Body of pancreas (tissue), 4 donors: ENCODE measurements around the gene RGS11. TPM values are rescaled to one million over a fixed set of nuclear protein-coding genes. Genes with fewer than 3 reads are reported as not detected.

ENCODE experiments used
- ATAC-seq: fragments of 150-250 bp; one replicate; pipeline ENCODE4 v1.9.1; 2016
- DNase-seq, 4 donors: peaks; one replicate each; pipeline ENCODE4 v3.0.0-alpha.2; 2019
- H3K27ac ChIP-seq, 4 donors: fragments of 200-600 bp; sonication (generic); 1 replicate in 3 of 4; 2 replicates in 1 of 4; pipeline versions ENCODE4 v1.5.1 to v1.6.1; 2016 to 2019; ENCODE audit warnings: mild to moderate bottlenecking in 1 of 4, mixed read lengths in 1 of 4, moderate library complexity in 1 of 4
- H3K27me3 ChIP-seq, 2 donors: fragments of 200-600 bp; sonication (generic); one replicate each; pipeline ENCODE4 v1.6.0; 2016; ENCODE audit warnings: mild to moderate bottlenecking in 1 of 2
- H3K36me3 ChIP-seq, 2 donors: fragments of 200-600 bp; sonication (generic); replicated peaks in 1 of 2; 2 replicates each; pipeline ENCODE4 v1.5.1; 2016; ENCODE audit warnings: low read depth in 2 of 2; ENCODE audit not compliant: insufficient read depth in 1 of 2
- H3K4me1 ChIP-seq: fragments of 200-600 bp; sonication (generic); one replicate; pipeline ENCODE4 v1.6.0; 2016
- H3K4me3 ChIP-seq, 2 donors: fragments of 200-600 bp; sonication (generic); 1 replicate in 1 of 2; 2 replicates in 1 of 2; pipeline ENCODE4 v1.5.1; 2016 to 2019
- H3K9me3 ChIP-seq, 3 donors: fragments of 200-600 bp; sonication (generic); 1 replicate in 2 of 3; 2 replicates in 1 of 3; pipeline ENCODE4 v1.5.1; 2016
- POLR2A ChIP-seq, 3 donors: fragments of 450-650 bp; IDR thresholded peaks; one replicate each; pipeline ENCODE4 v1.6.1; 2016; ENCODE audit warnings: antibody characterized with exemption in 3 of 3, mild to moderate bottlenecking in 2 of 3
- WGBS, 2 donors: methylation state at CpG; one replicate each; pipeline ENCODE4 v1.1.5; 2017; 5-methylcytosine and 5-hydroxymethylcytosine counted together
- intact Hi-C: fragments of 100-400 bp; cut with DNase I; formaldehyde crosslinking; loops from one replicate; pipeline ENCODE4 v1.15.1; 2023
- total RNA-seq, 2 donors: library from RNA; depleted of rRNA; stranded (reverse); fragments of >200 nt; gene quantifications; one replicate each; pipeline ENCODE4 v1.1.0, GENCODE V29; 2016
- TF ChIP-seq, protein P1 (sequence below), 7 experiments: fragments of 450-650 bp in 4 of 7; fragments of 200-600 bp in 3 of 7; sonication (generic) in 3 of 7; IDR thresholded peaks; one replicate each; pipeline ENCODE4 v1.5.1; 2016 to 2019; ENCODE audit warnings: antibody characterized with exemption in 7 of 7

RGS11 gene
- total RNA-seq: 10 to 100 TPM; 15.6 to 95.9 TPM

DNA sequence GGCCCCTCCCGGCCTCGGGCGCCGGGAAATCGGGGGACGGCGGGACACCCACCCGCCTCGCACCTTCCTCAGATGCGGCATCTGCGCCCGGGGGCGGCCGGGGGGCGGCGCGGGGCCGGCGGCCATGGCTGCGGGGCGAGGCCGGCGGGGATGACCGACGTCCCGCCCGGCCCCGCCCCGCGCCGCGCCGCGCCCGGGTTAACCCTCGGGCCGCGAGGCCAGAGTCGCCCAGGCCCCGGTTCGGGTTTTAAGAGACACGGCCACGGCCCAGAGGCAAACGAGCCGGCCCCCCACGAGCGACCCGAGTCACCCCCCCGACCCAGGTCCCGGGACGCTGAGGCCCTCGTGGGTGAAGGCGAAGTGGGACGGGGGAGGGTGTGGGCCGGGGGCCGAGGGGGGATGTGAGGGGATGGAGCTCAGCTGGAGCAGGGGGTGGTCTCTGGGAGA lies at the start of gene RGS11:
TSS of gene RGS11 (minus strand) at position 159 of the 447 bp plus-strand sequence. CDS start at position 126, 33 bp downstream.
- no peaks in the 10 kb centered on the region for H3K9me3 ChIP-seq
- peaks cover 45% of the 10 kb centered on the region for H3K4me1 ChIP-seq
- H3K27ac ChIP-seq: peak within 1 kb of the TSS in 1 of 4 donors; percentile 12
- intact Hi-C loops: no loop called here
- TF ChIP-seq POLR2A (IDR thresholded peaks at IDR 0.05): no peak
- TF ChIP-seq, protein P1, sequence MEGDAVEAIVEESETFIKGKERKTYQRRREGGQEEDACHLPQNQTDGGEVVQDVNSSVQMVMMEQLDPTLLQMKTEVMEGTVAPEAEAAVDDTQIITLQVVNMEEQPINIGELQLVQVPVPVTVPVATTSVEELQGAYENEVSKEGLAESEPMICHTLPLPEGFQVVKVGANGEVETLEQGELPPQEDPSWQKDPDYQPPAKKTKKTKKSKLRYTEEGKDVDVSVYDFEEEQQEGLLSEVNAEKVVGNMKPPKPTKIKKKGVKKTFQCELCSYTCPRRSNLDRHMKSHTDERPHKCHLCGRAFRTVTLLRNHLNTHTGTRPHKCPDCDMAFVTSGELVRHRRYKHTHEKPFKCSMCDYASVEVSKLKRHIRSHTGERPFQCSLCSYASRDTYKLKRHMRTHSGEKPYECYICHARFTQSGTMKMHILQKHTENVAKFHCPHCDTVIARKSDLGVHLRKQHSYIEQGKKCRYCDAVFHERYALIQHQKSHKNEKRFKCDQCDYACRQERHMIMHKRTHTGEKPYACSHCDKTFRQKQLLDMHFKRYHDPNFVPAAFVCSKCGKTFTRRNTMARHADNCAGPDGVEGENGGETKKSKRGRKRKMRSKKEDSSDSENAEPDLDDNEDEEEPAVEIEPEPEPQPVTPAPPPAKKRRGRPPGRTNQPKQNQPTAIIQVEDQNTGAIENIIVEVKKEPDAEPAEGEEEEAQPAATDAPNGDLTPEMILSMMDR (IDR thresholded peaks at IDR 0.05): no peak
- H3K4me3 ChIP-seq: no peak within 1 kb of the TSS
- WGBS, 2 donors: 0 to 3% methylated on average over 3 to 47 of the region's 56 CpGs
- DNase-seq (no peak), ATAC-seq (no peak)
- H3K27me3 ChIP-seq: no peaks in the 10 kb centered on the region
- no peaks in the 10 kb centered on the region for H3K36me3 ChIP-seq

DNA sequence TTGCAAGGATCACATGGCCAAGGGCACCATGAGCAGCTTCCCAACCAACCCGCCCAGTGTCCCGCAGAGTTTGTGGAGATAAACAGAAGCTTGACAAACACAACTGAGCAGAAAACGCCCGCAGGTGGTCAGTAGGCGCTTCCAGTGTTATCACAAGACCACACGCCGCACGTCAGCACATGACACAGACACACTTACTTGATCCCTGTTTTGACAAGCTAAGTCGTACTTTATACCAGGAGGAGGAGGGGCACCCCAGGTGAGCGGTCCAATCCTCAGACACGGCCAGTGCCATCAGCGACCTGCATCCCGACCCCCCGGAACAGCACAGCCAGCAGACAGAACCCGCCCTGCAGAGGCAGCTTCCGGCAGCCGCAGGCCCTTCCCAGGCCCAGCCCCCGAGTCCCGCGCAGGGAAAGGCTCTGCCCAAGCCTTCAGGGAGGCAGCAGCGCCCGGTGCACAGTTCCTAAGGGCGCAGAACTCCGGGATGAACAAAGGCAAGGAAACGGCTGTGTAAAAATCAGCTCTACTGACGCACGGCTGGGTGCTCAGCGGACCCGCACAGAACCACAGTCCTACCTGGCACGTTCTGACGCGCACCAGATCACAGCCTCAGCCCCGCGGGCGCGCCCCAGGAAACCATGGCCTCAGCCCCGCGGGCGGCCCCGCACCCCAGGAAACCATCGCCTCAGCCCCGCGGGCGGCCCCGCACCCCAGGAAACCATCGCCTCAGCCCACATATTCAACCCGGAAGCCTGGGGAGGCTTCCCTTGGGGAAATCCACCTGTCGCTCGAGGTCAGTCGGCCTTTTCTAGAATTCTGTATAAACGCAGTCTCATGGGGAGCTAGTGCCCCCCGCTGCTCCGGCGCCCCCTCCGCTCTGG lies 48.9 kb upstream of the RGS11 start:
- 70 to 91% methylated on average over 11 to 48 of the region's 55 CpGs for WGBS, 2 donors
- H3K27me3 ChIP-seq: no peaks in the 10 kb centered on the region
- intact Hi-C loops: no loop called here
- no peak overlapping the region for H3K4me3 ChIP-seq
- no peak for DNase-seq
- H3K9me3 ChIP-seq: no peaks in the 10 kb centered on the region
- H3K36me3 ChIP-seq: no peaks in the 10 kb centered on the region
- TF ChIP-seq, protein P1 (IDR thresholded peaks at IDR 0.05): no peak
- no peak overlapping the region for H3K27ac ChIP-seq
- peaks cover 21% of the 10 kb centered on the region for H3K4me1 ChIP-seq
- ATAC-seq: no peak

DNA sequence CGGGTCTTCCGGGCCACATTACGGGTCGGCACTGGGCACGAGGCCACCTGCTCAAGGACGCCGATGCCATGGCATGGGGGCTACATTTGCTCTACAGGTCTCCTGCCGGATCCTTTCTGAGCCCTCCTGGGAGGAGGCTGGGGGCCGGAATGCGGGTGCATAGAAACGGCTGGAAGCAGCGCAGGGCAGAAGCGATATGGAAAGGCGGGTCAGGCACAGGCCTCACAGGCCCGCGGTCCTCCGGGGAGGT lies 48.4 kb upstream of the RGS11 start:
- Histone ChIP-seq H3K27me3 (no peaks in the 10 kb centered on the region), H3K36me3 (no peaks in the 10 kb centered on the region), H3K4me1 (peaks cover 21% of the 10 kb centered on the region), H3K4me3 (no peak overlapping the region), H3K9me3 (no peaks in the 10 kb centered on the region), H3K27ac (no peak overlapping the region)
- TF ChIP-seq POLR2A (IDR thresholded peaks at IDR 0.05): no peak
- TF ChIP-seq, protein P1 (IDR thresholded peaks at IDR 0.05): no peak
- intact Hi-C loops: no loop called here
- DNase-seq (no peak), ATAC-seq (no peak)
- WGBS, 2 donors: 85 to 92% methylated on average over 10 to 17 of the region's 17 CpGs

DNA sequence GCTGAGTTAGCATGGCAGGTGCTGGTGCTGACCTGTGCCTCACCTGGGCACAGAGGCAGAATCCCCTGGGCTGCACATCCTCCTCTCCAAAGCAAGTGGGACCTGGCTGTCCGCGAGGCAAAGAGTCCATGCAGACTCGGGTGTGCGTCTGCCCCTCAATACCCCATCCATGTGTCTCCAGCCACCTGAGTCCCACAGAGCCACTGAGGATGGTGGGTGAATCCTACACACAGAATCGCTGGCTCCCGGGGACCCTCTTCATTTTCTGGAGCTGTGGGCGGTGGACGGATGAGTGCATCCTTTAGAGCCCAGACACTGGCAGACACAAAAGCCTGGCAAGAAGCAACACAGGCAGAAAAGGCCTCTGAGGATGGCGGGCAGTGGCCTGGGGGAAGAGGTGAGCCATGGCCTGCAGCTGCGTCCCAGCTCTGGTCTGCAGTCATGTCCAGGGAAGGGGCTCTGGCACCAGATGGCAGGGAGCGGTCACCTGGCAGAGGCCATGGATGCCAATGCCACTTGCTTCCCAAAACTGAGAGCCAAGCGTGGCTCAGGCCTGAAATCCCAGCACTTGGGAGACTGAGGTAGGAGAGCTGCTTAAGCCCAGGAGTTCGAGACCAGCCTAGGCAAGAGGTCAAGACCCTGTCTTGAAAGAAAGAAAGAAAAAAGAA lies 46.9 kb upstream of the RGS11 start:
- H3K36me3 ChIP-seq: no peaks in the 10 kb centered on the region
- TF ChIP-seq POLR2A (IDR thresholded peaks at IDR 0.05): no peak
- TF ChIP-seq, protein P1 (IDR thresholded peaks at IDR 0.05): no peak
- DNase-seq: no peak
- H3K4me3 ChIP-seq: no peak overlapping the region
- peaks cover 13% of the 10 kb centered on the region for H3K4me1 ChIP-seq
- intact Hi-C loops: no loop called here
- H3K27me3 ChIP-seq: no peaks in the 10 kb centered on the region
- no peaks in the 10 kb centered on the region for H3K9me3 ChIP-seq
- H3K27ac ChIP-seq: no peak overlapping the region
- 85 to 98% methylated on average over 7 to 12 of the region's 13 CpGs for WGBS, 2 donors
- ATAC-seq: no peak
